Heart right ventricle (tissue), 16 donors: Measurements from ENCODE around the gene DNAJB1. TPM values are rescaled to one million over a fixed set of nuclear protein-coding genes. Genes with fewer than 3 reads are reported as not detected.

Experiments
- ATAC-seq, 8 donors: fragments of 200-7000 bp; cut with Tn5 transposase; one replicate each; pipeline ENCODE4 v1.9.1; 2020; ENCODE audit warnings: mild to moderate bottlenecking in 8 of 8, moderate library complexity in 8 of 8, moderate number of reproducible peaks in 1 of 8
- DNase-seq, 2 donors: peaks; one replicate each; pipeline ENCODE4 v3.0.0-alpha.2; 2020
- H3K27ac ChIP-seq, 10 donors: fragments of 200-600 bp; sonication (generic) in 2 of 10; one replicate each; pipeline versions ENCODE4 v1.5.0 to v1.8.0; 2020 to 2022; ENCODE audit warnings: mild to moderate bottlenecking in 3 of 10
- H3K27me3 ChIP-seq, 7 donors: fragments of 200-600 bp; one replicate each; pipeline ENCODE4 v1.8.0; 2021 to 2022; ENCODE audit warnings: mild to moderate bottlenecking in 2 of 7
- H3K36me3 ChIP-seq, 9 donors: fragments of 200-600 bp; sonication (generic) in 1 of 9; one replicate each; pipeline versions ENCODE4 v1.5.0 to v1.8.0; 2020 to 2022; ENCODE audit warnings: mild to moderate bottlenecking in 2 of 9
- H3K4me1 ChIP-seq, 9 donors: fragments of 200-600 bp; sonication (generic) in 1 of 9; one replicate each; pipeline versions ENCODE4 v1.5.0 to v1.8.0; 2020 to 2022; ENCODE audit warnings: mild to moderate bottlenecking in 4 of 9
- H3K4me3 ChIP-seq, 10 donors: fragments of 200-600 bp; sonication (generic) in 2 of 10; one replicate each; pipeline versions ENCODE4 v1.5.0 to v1.8.0; 2020 to 2022; ENCODE audit warnings: mild to moderate bottlenecking in 7 of 10, moderate library complexity in 2 of 10
- H3K9me3 ChIP-seq, 11 donors: fragments of 200-600 bp in 10 of 11; sonication (generic) in 2 of 11; one replicate each; pipeline versions ENCODE4 v1.5.0 to v1.8.0; 2013 to 2022; ENCODE audit warnings: mild to moderate bottlenecking in 2 of 11, control low read depth in 1 of 11, moderate library complexity in 1 of 11
- WGBS, 2 donors: extraction: QIAGEN DNeasy Blood & Tissue Kit; methylation state at CpG; one replicate each; pipeline ENCODE4 v1.1.7; 2013; ENCODE audit warnings: inconsistent platforms in 1 of 2; 5-methylcytosine and 5-hydroxymethylcytosine counted together
- intact Hi-C, 10 donors: fragments of 100-400 bp; cut with DNase I; formaldehyde crosslinking; loops; one replicate each; pipeline versions ENCODE4 v1.11.1 to v1.14.2; 2022
- polyA plus RNA-seq, 2 donors: library from polyadenylated mRNA; stranded (reverse); fragments of 200-250 nt; gene quantifications; one replicate each; pipeline ENCODE4 v1.2.3, GENCODE V29; 2013
- total RNA-seq, 10 donors: library from RNA; stranded (reverse); fragmentation: NEBNext Ultra II Directional in 3 of 10; extraction: Animal tissue kit (Norgen Biotek cat#: 25700) in 3 of 10; gene quantifications; one replicate each; pipeline versions ENCODE4 v1.2.1 to v1.2.4, GENCODE V29; 2021 to 2023
- TF ChIP-seq, protein P1 (sequence below), 9 donors: fragments of 200-600 bp; sonication (generic) in 2 of 9; IDR thresholded peaks; one replicate each; pipeline versions ENCODE4 v1.5.0 to v1.8.0; 2021 to 2022; ENCODE audit warnings: antibody characterized with exemption in 9 of 9, mild to moderate bottlenecking in 5 of 9, moderate library complexity in 1 of 9
- donor health status: Arrhythmogenic right ventricular cardiomyopathy.
- donor health status: ischemic (EF 13 %, LVEDD 7.1; RV severe dilation, severe dysfunction).
- donor health status: healthy with polysubstance abuse.
- donor health status: DM: no; HTN: yes; CAD: no.
- donor health status: DM: no; HTN: no; CAD: no.
- donor health status: ischemic (EF 25% LVEDD 6.9; RV normal size, moderate dysfunction).
- donor health status: ischemic (EF 25% LVEDD 5.7; RV mildly dilated, moderate dysfunction).
- donor health status: healthy.
- donor health status: DM: yes; HTN: yes; CAD: no.
- donor health status: Ischemic cardiomyopathy.
- donor health status: ischemic (EF 35%, LVEDD 5.7; RV mildly dilated, moderate dysfunction).
- donor health status: nonischemic (EF 11% LVEDD 7.7; RV severe dilation, severe dysfunction).
- donor health status: DM: yes; HTN: yes; CAD: no.
- donor health status: PGD.
- donor health status: ischemic (EF 29% LVEDD 5.4; RV normal size, mild dysfunction).
- donor health status: nonischemic (EF 23%, LVEDD 6.1; RV moderate dilation, normal function).

DNAJB1 gene
- total and polyA plus RNA-seq, 12 donors: 23.6 to 99.0 (median 44.6) TPM

DNA sequence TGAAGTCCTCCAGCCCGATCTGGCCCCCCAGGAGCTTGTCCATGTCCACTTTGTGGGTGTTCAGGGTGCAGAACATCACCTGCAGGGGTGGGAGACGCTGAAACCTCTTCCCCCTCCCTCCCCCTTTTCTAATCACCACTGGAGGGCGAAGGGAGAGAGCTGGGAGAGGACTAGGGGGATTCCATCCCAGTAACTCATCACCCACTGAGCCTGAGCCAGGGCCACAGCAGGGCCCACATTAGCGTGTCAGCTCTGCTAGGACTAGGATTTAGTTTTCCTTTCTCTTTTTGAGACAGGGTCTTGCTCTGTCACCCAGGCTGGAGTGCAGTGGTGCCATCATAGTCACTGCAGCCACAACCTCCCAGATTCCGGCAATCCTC lies 37.5 kb downstream of the DNAJB1 start:
- TF ChIP-seq, protein P1, sequence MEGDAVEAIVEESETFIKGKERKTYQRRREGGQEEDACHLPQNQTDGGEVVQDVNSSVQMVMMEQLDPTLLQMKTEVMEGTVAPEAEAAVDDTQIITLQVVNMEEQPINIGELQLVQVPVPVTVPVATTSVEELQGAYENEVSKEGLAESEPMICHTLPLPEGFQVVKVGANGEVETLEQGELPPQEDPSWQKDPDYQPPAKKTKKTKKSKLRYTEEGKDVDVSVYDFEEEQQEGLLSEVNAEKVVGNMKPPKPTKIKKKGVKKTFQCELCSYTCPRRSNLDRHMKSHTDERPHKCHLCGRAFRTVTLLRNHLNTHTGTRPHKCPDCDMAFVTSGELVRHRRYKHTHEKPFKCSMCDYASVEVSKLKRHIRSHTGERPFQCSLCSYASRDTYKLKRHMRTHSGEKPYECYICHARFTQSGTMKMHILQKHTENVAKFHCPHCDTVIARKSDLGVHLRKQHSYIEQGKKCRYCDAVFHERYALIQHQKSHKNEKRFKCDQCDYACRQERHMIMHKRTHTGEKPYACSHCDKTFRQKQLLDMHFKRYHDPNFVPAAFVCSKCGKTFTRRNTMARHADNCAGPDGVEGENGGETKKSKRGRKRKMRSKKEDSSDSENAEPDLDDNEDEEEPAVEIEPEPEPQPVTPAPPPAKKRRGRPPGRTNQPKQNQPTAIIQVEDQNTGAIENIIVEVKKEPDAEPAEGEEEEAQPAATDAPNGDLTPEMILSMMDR (IDR thresholded peaks at IDR 0.05): no peak
- Histone ChIP-seq H3K27ac (no peak overlapping the region), H3K4me3 (no peak overlapping the region), H3K27me3 (peaks cover 0 to 5% (median 2%) of the 10 kb centered on the region in 7 donors), H3K36me3 (peaks cover 0 to 78% (median 27%) of the 10 kb centered on the region in 9 donors), H3K4me1 (peaks cover 0 to 22% (median 8%) of the 10 kb centered on the region in 9 donors), H3K9me3 (no peaks in the 10 kb centered on the region)
- intact Hi-C loops: loop anchor here in 3 of 10 donors (10.0 kb wide), 1 partner anchor 336 kb away; no protein-coding TSS in a partner anchor
- 92 to 94% methylated on average over 5 of the region's 5 CpGs for WGBS, 2 donors
- DNase-seq (no peak), ATAC-seq (no peak)

DNA sequence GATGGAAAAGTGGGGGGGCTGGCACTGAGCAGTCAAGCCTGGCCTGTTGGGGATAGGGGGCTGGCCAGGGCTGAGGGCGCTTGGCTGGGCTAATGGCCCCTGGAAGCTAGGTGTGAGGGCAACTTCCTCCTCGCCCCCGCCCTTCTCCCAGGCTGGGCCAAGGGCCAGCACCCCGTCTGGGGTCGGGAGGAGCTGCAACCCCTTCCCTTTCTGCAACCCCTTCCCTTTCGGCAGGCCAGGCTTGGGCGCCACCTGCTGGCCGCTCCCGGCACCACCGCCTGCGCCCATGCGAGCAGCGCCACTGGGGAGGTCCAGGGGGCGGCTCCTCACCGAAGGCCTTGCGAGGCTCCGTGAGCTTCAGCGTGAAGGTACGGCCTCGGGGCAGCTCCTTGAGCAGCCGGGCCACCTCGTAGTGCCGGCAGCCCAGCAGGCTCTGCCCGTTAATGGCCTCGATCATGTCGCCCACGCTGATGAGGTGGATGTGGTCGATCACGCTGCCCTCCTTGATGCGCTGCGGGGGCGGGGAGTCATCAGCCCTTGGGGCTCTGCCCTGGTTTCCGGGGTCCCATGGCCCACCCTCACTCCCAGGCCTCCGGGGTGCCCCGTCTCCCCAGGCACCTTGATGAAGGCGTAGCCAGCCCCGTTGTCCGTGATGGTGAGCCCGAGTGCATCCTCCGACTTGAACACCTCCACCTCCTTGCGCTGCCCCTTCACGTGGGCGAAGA lies 38.1 kb downstream of the DNAJB1 start:
- Histone ChIP-seq H3K9me3 (no peaks in the 10 kb centered on the region), H3K27me3 (peaks cover 0 to 10% (median 6%) of the 10 kb centered on the region in 7 donors), H3K36me3 (peaks cover 0 to 75% (median 27%) of the 10 kb centered on the region in 9 donors), H3K4me3 (no peak overlapping the region), H3K27ac (no peak overlapping the region), H3K4me1 (peaks cover 0 to 28% (median 14%) of the 10 kb centered on the region in 9 donors)
- ATAC-seq (peak in 5 of 8 donors; percentile 20 to 45 (median 21)), DNase-seq (peak in 1 of 2 donors; percentile 56)
- 68 to 72% methylated on average over 43 of the region's 43 CpGs for WGBS, 2 donors
- intact Hi-C loops: loop anchor here in 4 of 10 donors (10.0 kb wide), 2 partner anchors 335 to 345 kb away; partner anchors contain the start of gene ASF1B (in 1 of the 4)
- TF ChIP-seq, protein P1 (IDR thresholded peaks at IDR 0.05): peak; percentile 51 to 95 (median 71)

DNA sequence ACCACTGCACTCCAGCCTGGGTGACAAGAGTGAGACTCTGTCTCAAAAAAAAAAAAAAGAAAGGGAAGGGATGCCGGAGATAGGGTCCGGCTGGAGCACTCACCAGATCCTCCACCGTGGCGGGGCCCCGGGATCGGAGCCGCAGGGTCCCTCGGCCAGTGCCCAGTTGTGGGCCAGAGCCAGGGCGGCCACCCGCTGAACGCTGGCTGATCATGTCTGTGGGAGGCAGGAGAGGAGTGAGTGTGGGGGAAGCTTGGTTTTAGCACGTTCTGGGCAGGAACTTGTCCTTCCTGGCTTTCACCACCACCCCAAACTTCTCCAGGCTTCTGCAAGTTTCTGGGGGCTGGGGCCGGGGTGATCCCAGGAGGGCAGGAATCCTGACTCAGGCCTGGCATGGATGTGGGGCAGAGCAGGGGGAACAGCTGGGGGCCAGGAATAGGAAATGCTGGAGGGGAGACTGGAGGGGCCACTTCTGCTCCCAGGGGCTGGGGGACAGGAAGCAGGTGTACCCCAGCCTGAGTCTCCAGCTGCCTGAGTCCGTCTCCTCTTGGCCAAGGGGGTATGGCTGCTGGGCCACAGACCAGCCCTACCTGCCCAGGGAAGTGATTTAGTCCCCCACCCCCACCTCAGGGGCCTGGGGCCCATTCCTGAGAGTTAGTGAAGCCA lies 38.8 kb downstream of the DNAJB1 start:
- intact Hi-C loops: loop anchor here in 1 of 10 donors (10.0 kb wide), 1 partner anchor 345 kb away; the partner anchor contains the start of gene ASF1B
- Histone ChIP-seq H3K27me3 (peaks cover 0 to 17% (median 11%) of the 10 kb centered on the region in 7 donors), H3K9me3 (no peaks in the 10 kb centered on the region), H3K36me3 (peaks cover 0 to 68% (median 27%) of the 10 kb centered on the region in 9 donors), H3K27ac (no peak overlapping the region), H3K4me3 (no peak overlapping the region), H3K4me1 (peaks cover 0 to 30% (median 16%) of the 10 kb centered on the region in 9 donors)
- TF ChIP-seq, protein P1 (IDR thresholded peaks at IDR 0.05): no peak
- no peak for DNase-seq
- no peak for ATAC-seq
- 90 to 95% methylated on average over 14 of the region's 14 CpGs for WGBS, 2 donors

GRCh38 chr19:14478113-14478545 lies 40.1 kb downstream of the DNAJB1 start:
- intact Hi-C loops: loop anchor here in 1 of 10 donors (10.0 kb wide), 1 partner anchor 343 kb away; the partner anchor contains the start of gene ASF1B
- no peak overlapping the region for H3K27ac ChIP-seq
- H3K27me3 ChIP-seq: peaks cover 0 to 29% (median 21%) of the 10 kb centered on the region in 7 donors
- ATAC-seq (peak in 1 of 8 donors; percentile 12), DNase-seq (no peak)
- 79% methylated on average over 24 of the region's 24 CpGs for WGBS, 2 donors
- H3K4me3 ChIP-seq: no peak overlapping the region
- H3K4me1 ChIP-seq: peaks cover 3 to 41% (median 20%) of the 10 kb centered on the region in 9 donors
- H3K36me3 ChIP-seq: peaks cover 0 to 55% (median 27%) of the 10 kb centered on the region in 9 donors
- TF ChIP-seq, protein P1 (IDR thresholded peaks at IDR 0.05): no peak
- H3K9me3 ChIP-seq: no peaks in the 10 kb centered on the region
